OCI-M1 (cell line): ENCODE results near the gene UCP3.

ENCODE experiments used
- DNase-seq: peaks from one replicate; lab custom pipeline; 2025; lab: John Stamatoyannopoulos, UW

Gene UCP3

DNA sequence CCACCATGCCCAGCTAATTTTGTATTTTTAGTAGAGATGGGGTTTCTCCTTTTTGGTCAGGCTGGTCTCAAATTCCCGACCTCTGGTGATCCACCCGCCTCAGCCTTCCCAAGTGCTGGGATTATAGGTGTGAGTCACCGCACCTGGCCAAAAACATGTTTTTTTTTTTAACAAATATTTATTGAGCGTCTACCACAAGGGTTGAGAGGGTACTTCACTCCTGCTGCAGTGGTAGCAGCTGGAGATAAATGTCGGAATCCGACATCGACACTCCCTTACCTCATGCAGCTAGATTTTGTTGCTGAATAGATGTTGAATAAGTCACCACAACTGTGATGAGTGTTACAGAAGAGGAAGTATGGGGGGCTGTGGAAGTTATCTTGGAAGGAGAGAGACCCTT, 57.1 kb downstream of the UCP3 start:
- no peak for DNase-seq

DNA sequence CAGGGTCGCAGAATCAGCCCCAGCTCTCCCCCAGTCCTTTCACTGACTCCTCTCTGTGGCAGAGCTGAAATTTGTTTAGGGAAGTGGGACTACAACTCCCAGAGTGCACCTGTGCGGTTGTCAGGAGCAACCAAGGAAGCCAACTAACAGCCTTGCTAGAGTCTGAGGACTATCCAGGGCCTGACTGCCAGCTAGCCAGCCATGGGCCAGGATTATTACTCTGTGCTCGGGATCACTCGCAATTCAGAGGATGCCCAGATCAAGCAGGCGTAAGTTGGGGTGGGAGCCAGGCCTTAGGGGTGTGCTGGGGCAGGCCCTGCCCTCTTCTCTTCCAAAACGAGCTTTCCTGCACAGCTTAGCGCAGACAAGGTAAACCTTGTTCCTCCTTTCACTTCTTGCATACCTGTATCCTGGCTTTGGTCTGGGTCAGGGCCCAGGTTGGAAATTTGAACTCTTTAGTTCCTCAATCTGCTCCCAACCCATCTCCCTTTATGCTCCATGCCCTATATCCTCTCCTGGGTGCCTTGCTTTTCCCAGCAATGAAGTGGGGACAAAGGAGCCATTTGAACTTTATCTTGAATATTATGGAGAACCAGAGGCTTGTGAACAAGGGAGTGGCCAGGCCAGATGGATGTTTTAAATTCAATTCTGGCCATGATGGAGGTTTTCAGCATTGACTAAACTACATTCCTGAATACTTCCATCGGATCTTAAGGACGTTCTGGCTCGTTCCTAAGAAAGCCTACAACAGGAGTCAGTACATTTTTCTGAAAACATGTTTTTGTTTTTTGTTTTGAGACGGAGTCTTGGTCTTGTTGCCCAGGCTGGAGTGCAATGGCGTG, 57.8 kb downstream of the UCP3 start, which contains the start of gene DNAJB13:
DNAJB13 (plus strand) TSS at position 158 of the 842 bp plus-strand sequence; CDS start at position 202, 44 bp downstream.
- peak; percentile 84 for DNase-seq
